Measurements from ENCODE around the gene NID1. TPM values are rescaled to one million over a fixed set of nuclear protein-coding genes. Genes with fewer than 3 reads are reported as not detected.

The NID1 gene
- total and polyA plus RNA-seq, 2 donors (not counting 3 experiments of a cell fraction or from before 2014, with no cell fraction given), result 87.0 to 109 TPM

DNA sequence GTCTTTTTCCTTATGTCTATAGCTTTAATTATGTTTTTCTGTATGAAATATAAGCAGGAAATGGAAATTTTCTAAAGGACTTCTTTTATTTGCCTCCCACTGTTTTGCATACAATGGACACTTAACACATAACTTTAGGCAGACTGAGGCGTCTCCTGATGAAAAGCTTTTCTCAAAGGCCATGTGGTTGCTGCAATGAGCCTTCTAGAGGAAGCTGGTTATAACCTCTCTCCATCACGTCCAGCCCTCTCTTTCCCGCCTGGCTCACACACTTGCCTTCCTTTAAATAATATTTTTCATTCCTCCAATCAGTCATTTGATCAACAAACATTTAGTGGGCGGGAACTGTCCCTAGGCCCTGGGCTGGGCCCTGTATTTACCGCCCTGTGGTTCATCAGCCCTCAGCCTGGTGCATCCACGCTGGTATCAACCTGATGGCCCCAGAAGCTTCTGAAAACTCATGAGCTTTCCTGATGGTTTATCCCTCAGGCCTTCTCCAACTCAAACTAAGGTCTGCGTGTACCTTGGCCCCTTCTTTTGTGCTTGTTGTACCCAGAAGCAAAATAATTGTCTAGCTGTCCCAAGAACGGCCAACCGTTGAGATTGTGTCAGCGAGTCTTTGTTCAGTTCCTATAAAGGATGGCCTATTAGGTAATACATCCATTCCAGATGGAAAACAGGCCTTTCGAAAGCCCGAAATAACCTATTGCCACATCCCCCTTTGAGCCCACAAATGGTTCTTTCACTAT, 122.8 kb downstream of the NID1 start:
- Histone ChIP-seq H3K4me1 (ENCODE audit: control insufficient read depth, extremely low read depth, insufficient read depth, low read length) (peaks cover 6% of the 10 kb centered on the region), H3K4me2 (ENCODE audit: insufficient read depth, low read length) (no peak overlapping the region), H2AFZ (ENCODE audit: low read depth, low read length) (peak overlapping the region; percentile 22), H3K79me2 (ENCODE audit: control insufficient read depth, insufficient read depth, low read length) (no peaks in the 10 kb centered on the region), H3K27me3 (ENCODE audit: control insufficient read depth in 2 of 2, insufficient read depth in 2 of 2, low read length in 2 of 2) (no peaks in the 10 kb centered on the region), H3K36me3 (ENCODE audit: control insufficient read depth in 2 of 2, extremely low read depth in 1 of 2, insufficient read depth in 2 of 2, low read length in 2 of 2) (no peaks in the 10 kb centered on the region), H4K20me1 (replicated peaks; ENCODE audit: control insufficient read depth, extremely low read depth, insufficient read depth, low read length) (no peaks in the 10 kb centered on the region), H3K9me1 (replicated peaks; ENCODE audit: control insufficient read depth, extremely low read depth, insufficient read depth, low read length) (no peaks in the 10 kb centered on the region), H3K9me3 (replicated peaks; ENCODE audit: control insufficient read depth, insufficient read depth, low read length) (no peaks in the 10 kb centered on the region), H3K27ac (ENCODE audit: insufficient read depth, low read depth, low read length) (no peak overlapping the region), H3K4me3 (replicated peaks in 1 of 3; ENCODE audit: insufficient read depth in 1 of 3, low read depth in 1 of 3, low read length in 3 of 3) (no peak overlapping the region), H3K9ac (replicated peaks; ENCODE audit: extremely low read depth, insufficient read depth, low read length) (no peak overlapping the region)
- ChIA-PET CTCF (interaction anchor here (1.2 to 2.4 kb wide), 4 partner anchors 8 to 76 kb away, joined by 4 to 6 read pairs (median 4); no protein-coding TSS in a partner anchor), POLR2A (no interaction called here)
- intact Hi-C loops (cut with micrococcal nuclease), result no loop called here
- TF ChIP-seq GATA2 (IDR thresholded peaks at IDR 0.05; ENCODE audit: insufficient read depth, insufficient read length, low read depth, low read length) (no peak), FOS (IDR thresholded peaks at IDR 0.05; ENCODE audit: borderline replicate concordance, insufficient read depth, low read length) (no peak), MYC (IDR thresholded peaks at IDR 0.05; ENCODE audit: low read depth, low read length) (no peak), POLR2AphosphoS5 (IDR thresholded peaks at IDR 0.05; ENCODE audit: insufficient read depth, low read depth, low read length) (no peak), POLR2A (IDR thresholded peaks at IDR 0.05; ENCODE audit: low read depth, low read length) (no peak), JUN (IDR thresholded peaks at IDR 0.05; ENCODE audit: borderline replicate concordance, insufficient read depth, insufficient read length, low read depth) (no peak), EZH2 (IDR thresholded peaks at IDR 0.05; ENCODE audit: borderline replicate concordance, low read depth, low read length, severe bottlenecking) (no peak)
- TF ChIP-seq, protein P1, sequence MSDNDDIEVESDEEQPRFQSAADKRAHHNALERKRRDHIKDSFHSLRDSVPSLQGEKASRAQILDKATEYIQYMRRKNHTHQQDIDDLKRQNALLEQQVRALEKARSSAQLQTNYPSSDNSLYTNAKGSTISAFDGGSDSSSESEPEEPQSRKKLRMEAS (IDR thresholded peaks at IDR 0.05; ENCODE audit: insufficient read depth, insufficient read length), result no peak
- TF ChIP-seq, protein P2, sequence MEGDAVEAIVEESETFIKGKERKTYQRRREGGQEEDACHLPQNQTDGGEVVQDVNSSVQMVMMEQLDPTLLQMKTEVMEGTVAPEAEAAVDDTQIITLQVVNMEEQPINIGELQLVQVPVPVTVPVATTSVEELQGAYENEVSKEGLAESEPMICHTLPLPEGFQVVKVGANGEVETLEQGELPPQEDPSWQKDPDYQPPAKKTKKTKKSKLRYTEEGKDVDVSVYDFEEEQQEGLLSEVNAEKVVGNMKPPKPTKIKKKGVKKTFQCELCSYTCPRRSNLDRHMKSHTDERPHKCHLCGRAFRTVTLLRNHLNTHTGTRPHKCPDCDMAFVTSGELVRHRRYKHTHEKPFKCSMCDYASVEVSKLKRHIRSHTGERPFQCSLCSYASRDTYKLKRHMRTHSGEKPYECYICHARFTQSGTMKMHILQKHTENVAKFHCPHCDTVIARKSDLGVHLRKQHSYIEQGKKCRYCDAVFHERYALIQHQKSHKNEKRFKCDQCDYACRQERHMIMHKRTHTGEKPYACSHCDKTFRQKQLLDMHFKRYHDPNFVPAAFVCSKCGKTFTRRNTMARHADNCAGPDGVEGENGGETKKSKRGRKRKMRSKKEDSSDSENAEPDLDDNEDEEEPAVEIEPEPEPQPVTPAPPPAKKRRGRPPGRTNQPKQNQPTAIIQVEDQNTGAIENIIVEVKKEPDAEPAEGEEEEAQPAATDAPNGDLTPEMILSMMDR (IDR thresholded peaks at IDR 0.05; ENCODE audit: extremely low read depth in 1 of 2, insufficient read depth in 1 of 2, low read depth in 1 of 2, low read length in 2 of 2), result no peak
- FAIRE-seq (no peak), DNase-seq (ENCODE audit: low read depth, low spot score) (peak; percentile 33)
- BruUV-seq (replicated peaks), result no TSS peak
- dilution Hi-C loops (cut with MboI; ENCODE audit: extremely low pct_ligation_motif_present, low sequenced_read_pairs), result no loop called here

All from endothelial cell of umbilical vein (primary cell).